ENCODE data around the gene PTPRCAP. TPM values are rescaled to one million over a fixed set of nuclear protein-coding genes. Genes with fewer than 3 reads are reported as not detected.

The PTPRCAP gene
- total and polyA plus RNA-seq, 4 donors = 2.9 to 6.2 (median 4.5) TPM

GRCh38 chr11:67428052-67429001 lies 9.2 kb downstream of the PTPRCAP start, which contains the start of gene RPS6KB2:
RPS6KB2 (plus strand) TSS chr11:67428494; CDS start chr11:67428546, 52 bp downstream.
- H3K4me3 ChIP-seq (ENCODE audit: low read depth in 1 of 3, low read length in 3 of 3) = peak within 1 kb of the TSS; percentile 68 to 100 (median 91)
- peaks cover 3 to 19% (median 12%) of the 10 kb centered on the region in 4 donors for H3K4me1 ChIP-seq (ENCODE audit: control insufficient read depth in 4 of 4, insufficient read depth in 4 of 4, low read length in 3 of 4)
- no peaks in the 10 kb centered on the region for H3K27me3 ChIP-seq (ENCODE audit: control insufficient read depth in 4 of 4, insufficient read depth in 4 of 4, low read length in 3 of 4)
- peak; percentile 100 for DNase-seq (ENCODE audit: low spot score)
- WGBS = under 1% methylated on average over 68 of the region's 68 CpGs
- peak within 1 kb of the TSS; percentile 80 to 94 for H3K27ac ChIP-seq (ENCODE audit: low read depth in 1 of 2, low read length in 2 of 2)
- H3K36me3 ChIP-seq (ENCODE audit: control insufficient read depth in 4 of 4, insufficient read depth in 3 of 4, low read depth in 1 of 4, low read length in 3 of 4) = peaks cover 1 to 18% (median 3%) of the 10 kb centered on the region in 4 donors
- no peaks in the 10 kb centered on the region for H3K9me3 ChIP-seq (ENCODE audit: control insufficient read depth in 4 of 4, low read length in 3 of 4)
- TF ChIP-seq NR2F2 (IDR thresholded peaks at IDR 0.05) (no peak), FOXA2 (IDR thresholded peaks at IDR 0.05) (peak; percentile 37), MAX (IDR thresholded peaks at IDR 0.05) (no peak), JUND (IDR thresholded peaks at IDR 0.05) (peak in 1 of 2 donors; percentile 67), GABPA (IDR thresholded peaks at IDR 0.05 in 1 of 2, conservative IDR thresholded peaks at IDR 0.05 in 1 of 2) (peak in 1 of 2 donors; percentile 89), HNF4G (IDR thresholded peaks at IDR 0.05) (no peak), CTCF (IDR thresholded peaks at IDR 0.05; ENCODE audit: low read depth, low read length, missing input control) (no peak), SP1 (IDR thresholded peaks at IDR 0.05) (peak; percentile 61), TAF1 (conservative IDR thresholded peaks at IDR 0.05) (no peak), ATF3 (IDR thresholded peaks at IDR 0.05) (peak; percentile 91), EGR1 (IDR thresholded peaks at IDR 0.05; ENCODE audit: low read depth in 2 of 2) (peak; percentile 36 to 74), YY1 (IDR thresholded peaks at IDR 0.05) (peak; percentile 99), REST (IDR thresholded peaks at IDR 0.05) (peak; percentile 73), HNF4A (conservative IDR thresholded peaks at IDR 0.05) (peak in 1 of 2 donors; percentile 7), FOXA1 (IDR thresholded peaks at IDR 0.05) (no peak), RAD21 (IDR thresholded peaks at IDR 0.05) (peak in 1 of 2 donors; percentile 31)
- H3K9ac ChIP-seq (ENCODE audit: low read depth in 1 of 2, low read length in 2 of 2) = peak within 1 kb of the TSS; percentile 90 to 100

Data from liver (tissue), 9 donors.